SK-N-SH (cell line): ENCODE data around the gene INTS6L. TPM values are rescaled to one million over a fixed set of nuclear protein-coding genes. Genes with fewer than 3 reads are reported as not detected.
A peak's percentile ranks its signal among the peaks of the same experiment; 100 is the strongest.

Experiments used
- CTCF ChIA-PET: fragments of 300-600, 350-600 bp; formaldehyde crosslinking; extraction: SDS; loops from one replicate; lab custom pipeline; 2021; lab: Yijun Ruan, JAX
- POLR2A ChIA-PET: fragments of 350-600 bp; sonication (Branson Sonifier 250); formaldehyde crosslinking; extraction: SDS; loops from one replicate; lab custom pipeline; 2020; ENCODE audit warnings: antibody characterized with exemption, inconsistent platforms; lab: Yijun Ruan, JAX
- DNase-seq: peaks from one replicate; pipeline ENCODE4 v3.0.0; 2012
- H2AFZ ChIP-seq: fragments of 200-600 bp; sonication (generic); 2 replicates; pipeline ENCODE4 v1.8.1; 2016; ENCODE audit warnings: antibody characterized with exemption, mild to moderate bottlenecking, low read depth
- H3F3A ChIP-seq: fragments of 200-600 bp; sonication (generic); replicated peaks from 2 replicates; pipeline ENCODE3; 2016; ENCODE audit warnings: antibody characterized with exemption, mild to moderate bottlenecking; ENCODE audit not compliant: insufficient read depth
- H3K27ac ChIP-seq, 2 experiments: fragments of 200-500 bp in 1 of 2; fragments of 200-600 bp in 1 of 2; sonication (Bioruptor generic) in 1 of 2; sonication (generic), shearing (Covaris generic) in 1 of 2; 2 replicates each; pipeline versions ENCODE4 v1.5.1 to v1.6.1; 2014 to 2016; ENCODE audit warnings: low read depth in 2 of 2, inconsistent platforms in 1 of 2, low read length in 1 of 2, mild to moderate bottlenecking in 1 of 2, mixed read lengths in 1 of 2
- H3K27me3 ChIP-seq: fragments of 200-600 bp; sonication (generic), shearing (Covaris generic); 2 replicates; pipeline ENCODE4 v1.6.1; 2016; ENCODE audit warnings: mixed run types; ENCODE audit not compliant: insufficient read depth
- H3K36me3 ChIP-seq, 2 experiments: fragments of 200-500 bp in 1 of 2; fragments of 200-600 bp in 1 of 2; sonication (Bioruptor generic) in 1 of 2; sonication (generic) in 1 of 2; replicated peaks in 1 of 2; 2 replicates each; pipeline versions ENCODE3 to v1.5.1; 2014 to 2016; ENCODE audit warnings: low read length in 1 of 2, mild to moderate bottlenecking in 1 of 2; ENCODE audit not compliant: insufficient read depth in 2 of 2, control insufficient read depth in 1 of 2
- H3K4me1 ChIP-seq, 2 experiments: fragments of 200-500 bp in 1 of 2; fragments of 200-600 bp in 1 of 2; sonication (Bioruptor generic) in 1 of 2; sonication (generic), shearing (Covaris generic) in 1 of 2; 2 replicates each; pipeline versions ENCODE4 v1.5.1 to v1.6.1; 2014 to 2016; ENCODE audit warnings: low read depth in 1 of 2, low read length in 1 of 2, mixed run types in 1 of 2; ENCODE audit not compliant: insufficient read depth in 2 of 2, control insufficient read depth in 1 of 2
- H3K4me2 ChIP-seq: fragments of 200-600 bp; sonication (generic), shearing (Covaris generic); 2 replicates; pipeline ENCODE4 v1.6.1; 2017; ENCODE audit warnings: mixed run types
- H3K4me3 ChIP-seq, 2 experiments: fragments of 200-500 bp in 1 of 2; fragments of 200-600 bp in 1 of 2; sonication (Bioruptor generic) in 1 of 2; sonication (generic), shearing (Covaris generic) in 1 of 2; 2 replicates each; pipeline versions ENCODE4 v1.5.1 to v1.8.1; 2014 to 2016; ENCODE audit warnings: low read depth in 2 of 2, inconsistent platforms in 1 of 2, low read length in 1 of 2, mild to moderate bottlenecking in 1 of 2, mixed read lengths in 1 of 2, moderate library complexity in 1 of 2
- H3K79me2 ChIP-seq: fragments of 200-600 bp; sonication (generic); 2 replicates; pipeline ENCODE4 v1.8.1; 2017; ENCODE audit warnings: mild to moderate bottlenecking; ENCODE audit not compliant: insufficient read depth
- H3K9ac ChIP-seq: fragments of 200-600 bp; sonication (generic); 2 replicates; pipeline ENCODE4 v1.6.1; 2017; ENCODE audit warnings: mixed run types
- H3K9me2 ChIP-seq: fragments of 200-600 bp; sonication (generic); 2 replicates; pipeline ENCODE4 v1.6.1; 2017; ENCODE audit warnings: mixed run types
- H3K9me3 ChIP-seq: fragments of 200-600 bp; sonication (generic); 2 replicates; pipeline ENCODE4 v1.6.1; 2017; ENCODE audit warnings: mixed run types, mild to moderate bottlenecking, moderate library complexity
- H4K20me1 ChIP-seq: fragments of 200-600 bp; sonication (generic); 2 replicates; pipeline ENCODE4 v1.6.1; 2017; ENCODE audit warnings: mild to moderate bottlenecking, mixed run types; ENCODE audit not compliant: insufficient read depth
- CHD2 ChIP-seq: fragments of 150-350 bp; IDR thresholded peaks from 2 replicates; pipeline ENCODE4 v1.6.1; 2018; ENCODE audit warnings: low read length; ENCODE audit not compliant: partially characterized antibody
- EZH2phosphoT487 ChIP-seq: fragments of 200-600 bp; sonication (generic); IDR thresholded peaks from 2 replicates; pipeline ENCODE4 v1.6.1; 2017; ENCODE audit warnings: low read depth, mixed run types, mild to moderate bottlenecking, antibody characterized with exemption, moderate library complexity, borderline replicate concordance
- GABPA ChIP-seq: IDR thresholded peaks from 2 replicates; pipeline ENCODE4 v1.4.0; 2012; ENCODE audit warnings: low read depth, mild to moderate bottlenecking
- GATA2 ChIP-seq: sonication (generic); formaldehyde crosslinking; IDR thresholded peaks from 2 replicates; pipeline ENCODE4 v1.5.0; 2020; ENCODE audit warnings: mild to moderate bottlenecking, missing genetic modification reagents
- IRF3 ChIP-seq: fragments of 150-350 bp; IDR thresholded peaks from 2 replicates; pipeline ENCODE4 v1.6.1; 2016; ENCODE audit warnings: mild to moderate bottlenecking, low read depth, low read length
- JUND ChIP-seq: IDR thresholded peaks from 2 replicates; pipeline ENCODE4 v1.4.0; 2012
- NFIC ChIP-seq: IDR thresholded peaks from 2 replicates; pipeline ENCODE4 v1.4.0; 2012; ENCODE audit warnings: borderline replicate concordance
- SIN3A ChIP-seq: IDR thresholded peaks from 2 replicates; pipeline ENCODE4 v1.6.1; 2012; ENCODE audit warnings: low read depth, mild to moderate bottlenecking, low read length, moderate library complexity, borderline replicate concordance
- SMC3 ChIP-seq: IDR thresholded peaks from 2 replicates; pipeline ENCODE4 v1.6.1; 2012; ENCODE audit warnings: low read depth, low read length, improper control_type of control experiment
- TCF12 ChIP-seq: IDR thresholded peaks from 2 replicates; pipeline ENCODE4 v1.4.0; 2012
- TEAD4 ChIP-seq: IDR thresholded peaks from 2 replicates; pipeline ENCODE4 v1.4.0; 2012; ENCODE audit warnings: mild to moderate bottlenecking, borderline replicate concordance; ENCODE audit not compliant: insufficient read depth
- USF1 ChIP-seq: IDR thresholded peaks from 2 replicates; pipeline ENCODE4 v1.4.0; 2012; ENCODE audit warnings: low read depth, borderline replicate concordance
- USF2 ChIP-seq: fragments of 150-350 bp; IDR thresholded peaks from 2 replicates; pipeline ENCODE4 v1.6.1; 2017; ENCODE audit warnings: antibody characterized with exemption, low read length, low read depth, borderline replicate concordance
- YY1 ChIP-seq: IDR thresholded peaks from 2 replicates; pipeline ENCODE4 v1.4.0; 2012; ENCODE audit warnings: low read depth, mild to moderate bottlenecking
- WGBS: methylation state at CpG from one replicate; pipeline ENCODE4 v1.1.6; 2017; ENCODE audit warnings: low lambda C conversion rate; 5-methylcytosine and 5-hydroxymethylcytosine counted together
- polyA plus RNA-seq, 3 experiments: library from polyadenylated mRNA; depleted of rRNA; stranded (reverse); fragments of >200 nt; gene quantifications; 2 replicates each; pipeline ENCODE4 v1.2.3, GENCODE V29; 2012
- TF ChIP-seq, protein P1 (sequence below): IDR thresholded peaks from 2 replicates; pipeline ENCODE4; 2012
- TF ChIP-seq, protein P2 (sequence below): IDR thresholded peaks from 2 replicates; pipeline ENCODE4 v1.6.1; 2012; ENCODE audit warnings: mild to moderate bottlenecking, low read depth, low read length, moderate library complexity
- TF ChIP-seq, protein P3 (sequence below): IDR thresholded peaks from 2 replicates; pipeline ENCODE4 v1.4.0; 2012; ENCODE audit warnings: low read depth, borderline replicate concordance

INTS6L gene, protein sequence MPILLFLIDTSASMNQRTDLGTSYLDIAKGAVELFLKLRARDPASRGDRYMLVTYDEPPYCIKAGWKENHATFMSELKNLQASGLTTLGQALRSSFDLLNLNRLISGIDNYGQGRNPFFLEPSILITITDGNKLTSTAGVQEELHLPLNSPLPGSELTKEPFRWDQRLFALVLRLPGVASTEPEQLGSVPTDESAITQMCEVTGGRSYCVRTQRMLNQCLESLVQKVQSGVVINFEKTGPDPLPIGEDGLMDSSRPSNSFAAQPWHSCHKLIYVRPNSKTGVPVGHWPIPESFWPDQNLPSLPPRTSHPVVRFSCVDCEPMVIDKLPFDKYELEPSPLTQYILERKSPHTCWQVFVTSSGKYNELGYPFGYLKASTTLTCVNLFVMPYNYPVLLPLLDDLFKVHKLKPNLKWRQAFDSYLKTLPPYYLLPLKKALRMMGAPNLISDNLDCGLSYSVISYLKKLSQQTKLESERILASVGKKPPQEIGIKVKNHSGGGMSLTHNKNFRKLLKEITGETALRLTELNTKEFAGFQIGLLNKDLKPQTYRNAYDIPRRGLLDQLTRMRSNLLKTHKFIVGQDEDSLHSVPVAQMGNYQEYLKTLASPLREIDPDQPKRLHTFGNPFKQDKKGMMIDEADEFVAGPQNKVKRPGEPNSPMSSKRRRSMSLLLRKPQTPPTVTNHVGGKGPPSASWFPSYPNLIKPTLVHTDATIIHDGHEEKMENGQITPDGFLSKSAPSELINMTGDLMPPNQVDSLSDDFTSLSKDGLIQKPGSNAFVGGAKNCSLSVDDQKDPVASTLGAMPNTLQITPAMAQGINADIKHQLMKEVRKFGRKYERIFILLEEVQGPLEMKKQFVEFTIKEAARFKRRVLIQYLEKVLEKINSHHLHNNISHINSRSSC
- polyA plus RNA-seq (2012; rRNA removed) = 2.0 and 2.9 TPM in 2 replicates
- polyA plus RNA-seq (2012; cell fraction: cytosol; rRNA removed) = 0.96 and 1.3 TPM in 2 replicates
- polyA plus RNA-seq (2012; cell fraction: nucleus; rRNA removed) = 7.6 and 15.1 TPM in 2 replicates

DNA sequence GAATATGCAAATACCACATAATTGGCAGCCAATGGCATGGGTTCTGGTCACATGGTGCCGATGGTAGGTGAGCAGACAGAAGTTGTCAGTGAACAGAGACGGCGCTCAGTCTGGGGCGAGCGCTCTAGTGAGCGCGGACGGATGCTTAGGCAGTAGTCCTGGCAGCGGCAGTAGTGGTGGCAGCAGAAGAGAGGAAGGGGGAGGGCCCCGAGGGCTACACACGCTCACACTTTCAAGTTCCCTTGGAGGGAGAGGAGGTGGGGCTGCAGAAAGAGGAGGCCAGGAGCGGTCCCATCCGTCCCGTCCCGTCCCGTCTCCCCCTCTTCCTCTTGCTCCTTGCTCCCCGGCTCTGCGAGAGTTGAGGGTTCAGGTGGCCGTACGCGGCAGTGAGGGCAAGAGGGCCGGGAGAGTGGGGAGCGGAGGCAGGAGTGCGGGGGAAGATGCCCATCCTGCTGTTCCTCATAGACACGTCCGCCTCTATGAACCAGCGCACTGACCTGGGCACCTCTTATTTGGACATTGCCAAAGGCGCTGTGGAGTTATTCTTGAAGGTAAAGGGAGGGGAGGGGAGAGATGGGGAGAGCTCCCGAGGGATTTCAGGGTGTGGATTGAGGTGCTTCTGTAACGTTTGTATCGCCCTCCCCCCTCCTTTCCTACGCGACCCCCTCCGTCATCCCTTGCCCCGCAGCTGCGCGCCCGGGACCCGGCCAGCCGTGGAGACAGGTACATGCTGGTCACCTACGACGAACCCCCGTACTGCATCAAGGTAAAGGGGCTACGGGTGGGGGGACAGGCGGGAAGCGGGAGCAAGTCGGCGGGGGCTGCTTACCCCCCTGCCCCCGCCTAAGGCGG lies at the start of gene INTS6L:
Gene INTS6L (plus strand): TSS at position 108 of the 852 bp plus-strand sequence. CDS start 333 bp downstream, at position 441.
- H3K4me2 ChIP-seq = peak within 1 kb of the TSS; percentile 78
- H3K9me2 ChIP-seq = no peaks in the 10 kb centered on the region
- no peaks in the 10 kb centered on the region for H4K20me1 ChIP-seq
- POLR2A ChIA-PET = interaction anchor here (0.6 to 0.7 kb wide), 2 partner anchors 30 to 1360 kb away, joined by 3 read pairs; partner anchors contain the start of gene RBMX
- CTCF ChIA-PET = interaction anchor here (1.3 kb wide), 1 partner anchor 11 kb away, joined by 4 read pairs; no protein-coding TSS in a partner anchor
- H3K4me3 ChIP-seq = peak within 1 kb of the TSS; percentile 59 to 70
- peak within 1 kb of the TSS; percentile 38 to 79; a peak in 3 of 4 replicates for H3K27ac ChIP-seq
- 27% methylated on average over 29 of the region's 50 CpGs for WGBS
- H3K36me3 ChIP-seq = no peaks in the 10 kb centered on the region
- H3K79me2 ChIP-seq = no peaks in the 10 kb centered on the region
- peaks cover 3% of the 10 kb centered on the region for H3F3A ChIP-seq
- H2AFZ ChIP-seq = peak within 1 kb of the TSS; percentile 86
- H3K4me1 ChIP-seq = no peaks in the 10 kb centered on the region
- H3K9me3 ChIP-seq = no peaks in the 10 kb centered on the region
- peak within 1 kb of the TSS; percentile 80 for H3K9ac ChIP-seq
- no peaks in the 10 kb centered on the region for H3K27me3 ChIP-seq
- peak; percentile 64 for DNase-seq
- TF ChIP-seq JUND (no peak), YY1 (no peak), GABPA (no peak), EZH2phosphoT487 (no peak), IRF3 (no peak), USF1 (peak; percentile 84), SIN3A (no peak), GATA2 (no peak), TCF12 (no peak), USF2 (peak; percentile 58; the same call in 1 of the 2 replicates), SMC3 (no peak), CHD2 (no peak), NFIC (no peak), TEAD4 (no peak)
- TF ChIP-seq, protein P1, sequence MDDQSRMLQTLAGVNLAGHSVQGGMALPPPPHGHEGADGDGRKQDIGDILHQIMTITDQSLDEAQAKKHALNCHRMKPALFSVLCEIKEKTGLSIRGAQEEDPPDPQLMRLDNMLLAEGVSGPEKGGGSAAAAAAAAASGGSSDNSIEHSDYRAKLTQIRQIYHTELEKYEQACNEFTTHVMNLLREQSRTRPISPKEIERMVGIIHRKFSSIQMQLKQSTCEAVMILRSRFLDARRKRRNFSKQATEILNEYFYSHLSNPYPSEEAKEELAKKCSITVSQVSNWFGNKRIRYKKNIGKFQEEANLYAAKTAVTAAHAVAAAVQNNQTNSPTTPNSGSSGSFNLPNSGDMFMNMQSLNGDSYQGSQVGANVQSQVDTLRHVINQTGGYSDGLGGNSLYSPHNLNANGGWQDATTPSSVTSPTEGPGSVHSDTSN = no peak
- TF ChIP-seq, protein P2, sequence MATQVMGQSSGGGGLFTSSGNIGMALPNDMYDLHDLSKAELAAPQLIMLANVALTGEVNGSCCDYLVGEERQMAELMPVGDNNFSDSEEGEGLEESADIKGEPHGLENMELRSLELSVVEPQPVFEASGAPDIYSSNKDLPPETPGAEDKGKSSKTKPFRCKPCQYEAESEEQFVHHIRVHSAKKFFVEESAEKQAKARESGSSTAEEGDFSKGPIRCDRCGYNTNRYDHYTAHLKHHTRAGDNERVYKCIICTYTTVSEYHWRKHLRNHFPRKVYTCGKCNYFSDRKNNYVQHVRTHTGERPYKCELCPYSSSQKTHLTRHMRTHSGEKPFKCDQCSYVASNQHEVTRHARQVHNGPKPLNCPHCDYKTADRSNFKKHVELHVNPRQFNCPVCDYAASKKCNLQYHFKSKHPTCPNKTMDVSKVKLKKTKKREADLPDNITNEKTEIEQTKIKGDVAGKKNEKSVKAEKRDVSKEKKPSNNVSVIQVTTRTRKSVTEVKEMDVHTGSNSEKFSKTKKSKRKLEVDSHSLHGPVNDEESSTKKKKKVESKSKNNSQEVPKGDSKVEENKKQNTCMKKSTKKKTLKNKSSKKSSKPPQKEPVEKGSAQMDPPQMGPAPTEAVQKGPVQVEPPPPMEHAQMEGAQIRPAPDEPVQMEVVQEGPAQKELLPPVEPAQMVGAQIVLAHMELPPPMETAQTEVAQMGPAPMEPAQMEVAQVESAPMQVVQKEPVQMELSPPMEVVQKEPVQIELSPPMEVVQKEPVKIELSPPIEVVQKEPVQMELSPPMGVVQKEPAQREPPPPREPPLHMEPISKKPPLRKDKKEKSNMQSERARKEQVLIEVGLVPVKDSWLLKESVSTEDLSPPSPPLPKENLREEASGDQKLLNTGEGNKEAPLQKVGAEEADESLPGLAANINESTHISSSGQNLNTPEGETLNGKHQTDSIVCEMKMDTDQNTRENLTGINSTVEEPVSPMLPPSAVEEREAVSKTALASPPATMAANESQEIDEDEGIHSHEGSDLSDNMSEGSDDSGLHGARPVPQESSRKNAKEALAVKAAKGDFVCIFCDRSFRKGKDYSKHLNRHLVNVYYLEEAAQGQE = no peak
- TF ChIP-seq, protein P3, sequence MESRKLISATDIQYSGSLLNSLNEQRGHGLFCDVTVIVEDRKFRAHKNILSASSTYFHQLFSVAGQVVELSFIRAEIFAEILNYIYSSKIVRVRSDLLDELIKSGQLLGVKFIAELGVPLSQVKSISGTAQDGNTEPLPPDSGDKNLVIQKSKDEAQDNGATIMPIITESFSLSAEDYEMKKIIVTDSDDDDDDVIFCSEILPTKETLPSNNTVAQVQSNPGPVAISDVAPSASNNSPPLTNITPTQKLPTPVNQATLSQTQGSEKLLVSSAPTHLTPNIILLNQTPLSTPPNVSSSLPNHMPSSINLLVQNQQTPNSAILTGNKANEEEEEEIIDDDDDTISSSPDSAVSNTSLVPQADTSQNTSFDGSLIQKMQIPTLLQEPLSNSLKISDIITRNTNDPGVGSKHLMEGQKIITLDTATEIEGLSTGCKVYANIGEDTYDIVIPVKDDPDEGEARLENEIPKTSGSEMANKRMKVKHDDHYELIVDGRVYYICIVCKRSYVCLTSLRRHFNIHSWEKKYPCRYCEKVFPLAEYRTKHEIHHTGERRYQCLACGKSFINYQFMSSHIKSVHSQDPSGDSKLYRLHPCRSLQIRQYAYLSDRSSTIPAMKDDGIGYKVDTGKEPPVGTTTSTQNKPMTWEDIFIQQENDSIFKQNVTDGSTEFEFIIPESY = no peak
